Caco-2 (cell line): ENCODE measurements around the gene RNF113A. TPM values are rescaled to one million over a fixed set of nuclear protein-coding genes. Genes with fewer than 3 reads are reported as not detected.
"Not testable (repeated sequence)": the region's sequence is repeated elsewhere in the genome, so short reads cannot be mapped to it uniquely, and the experiment has no call there.

Source experiments
- BruUV-seq: library from RNA; stranded (reverse); fragments of 400-500 nt; replicated peaks from 2 replicates; lab custom pipeline; 2021; lab: Mats Ljungman, UMichigan
- CTCF ChIA-PET: fragments of 300-600 bp; sonication (Branson Sonifier 250); formaldehyde crosslinking; loops from one replicate; lab custom pipeline; 2022; ENCODE audit warnings: antibody characterized with exemption; lab: Charles Lee
- POLR2A ChIA-PET: fragments of 300-600 bp; sonication (Branson Sonifier 250); formaldehyde crosslinking; loops from one replicate; lab custom pipeline; 2022; ENCODE audit warnings: antibody characterized with exemption; lab: Charles Lee
- DNase-seq, 2 experiments: peaks; one replicate each; pipeline versions ENCODE4 v3.0.0 to v3.0.0-alpha.2; 2020 to 2022
- H3K27me3 ChIP-seq: replicated peaks from 2 replicates; pipeline ENCODE4 v1.6.0; 2011; ENCODE audit warnings: low read length; ENCODE audit not compliant: control insufficient read depth, insufficient read depth
- H3K36me3 ChIP-seq: 2 replicates; pipeline ENCODE4 v1.5.1; 2011; ENCODE audit warnings: low read length; ENCODE audit not compliant: control insufficient read depth, insufficient read depth
- H3K4me1 ChIP-seq: fragments of 250-450 bp; sonication (Bioruptor Pico); 2 replicates; pipeline ENCODE4 v1.5.1; 2020; ENCODE audit warnings: mild to moderate bottlenecking
- H3K4me3 ChIP-seq: 2 replicates; pipeline ENCODE4 v1.5.1; 2011; ENCODE audit warnings: low read depth, mild to moderate bottlenecking, control low read depth, low read length
- H3K9me3 ChIP-seq: fragments of 250-450 bp; sonication (Bioruptor Pico); 2 replicates; pipeline ENCODE4 v1.5.1; 2020; ENCODE audit warnings: mild to moderate bottlenecking, moderate library complexity
- H3K27ac Mint-ChIP-seq: one replicate; pipeline ENCODE4 v1.8.0; 2022; ENCODE audit warnings: mixed read lengths; ENCODE audit not compliant: unreplicated experiment
- H3K27me3 Mint-ChIP-seq: one replicate; pipeline ENCODE4 v1.8.0; 2022; ENCODE audit warnings: mixed read lengths; ENCODE audit not compliant: insufficient read depth, unreplicated experiment
- H3K36me3 Mint-ChIP-seq: one replicate; pipeline ENCODE4 v1.8.0; 2022; ENCODE audit warnings: mild to moderate bottlenecking, mixed read lengths; ENCODE audit not compliant: insufficient read depth, unreplicated experiment
- H3K4me1 Mint-ChIP-seq: one replicate; pipeline ENCODE4 v1.8.0; 2022; ENCODE audit warnings: low read depth, mixed read lengths; ENCODE audit not compliant: unreplicated experiment
- H3K4me3 Mint-ChIP-seq: one replicate; pipeline ENCODE4 v1.8.0; 2022; ENCODE audit warnings: mild to moderate bottlenecking, moderate library complexity, mixed read lengths; ENCODE audit not compliant: unreplicated experiment
- H3K9me3 Mint-ChIP-seq: one replicate; pipeline ENCODE4 v1.8.0; 2022; ENCODE audit warnings: mixed read lengths; ENCODE audit not compliant: unreplicated experiment
- intact Hi-C: fragments of 100-400 bp; cut with micrococcal nuclease; formaldehyde crosslinking; loops from one replicate; pipeline ENCODE4 v1.10.0; 2022; ENCODE audit not compliant: unreplicated experiment
- total RNA-seq: library from RNA; stranded (reverse); gene quantifications from 2 replicates; pipeline ENCODE4 v1.2.3, GENCODE V29; 2022
- TF ChIP-seq, protein P1 (sequence below), 2 experiments: fragments of 200-600 bp in 1 of 2; IDR thresholded peaks; 1 replicate in 1 of 2; 2 replicates in 1 of 2; pipeline versions ENCODE4 v1.5.1 to v1.8.0; 2011 to 2022; ENCODE audit warnings: antibody characterized with exemption in 1 of 2, control low read depth in 1 of 2, inconsistent platforms in 1 of 2, low read depth in 1 of 2, low read length in 1 of 2, mild to moderate bottlenecking in 1 of 2, moderate library complexity in 1 of 2; ENCODE audit not compliant: insufficient read depth in 1 of 2, severe bottlenecking in 1 of 2, unreplicated experiment in 1 of 2

Gene RNF113A
- total RNA-seq, 1 experiment from 2014 or later: 12.7 TPM

DNA sequence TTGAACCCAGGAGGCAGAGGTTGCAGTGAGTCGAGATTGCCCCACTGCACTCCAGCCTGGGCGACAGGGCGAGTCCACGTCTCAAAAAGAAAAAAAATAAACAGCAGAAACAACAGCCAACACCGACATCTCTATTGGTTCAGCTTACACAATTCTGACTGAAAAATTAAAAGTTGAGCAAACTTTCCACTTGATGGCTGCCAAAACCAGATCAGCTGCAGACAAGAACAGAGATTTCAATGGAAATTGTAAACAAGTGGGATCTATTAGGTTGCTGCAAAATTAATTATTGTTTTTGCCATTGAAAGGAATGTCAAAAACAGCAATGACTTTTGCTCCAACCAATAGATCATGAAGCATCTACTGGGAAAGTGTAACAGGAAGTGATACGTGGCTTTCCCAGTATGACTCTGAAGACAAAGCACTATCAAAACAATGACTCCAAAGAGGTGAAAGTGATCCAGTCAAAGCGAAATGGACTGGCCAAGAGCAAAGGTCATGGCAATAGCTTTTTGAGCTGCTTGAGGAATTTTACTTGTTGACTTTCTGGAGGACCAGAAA, 45.1 kb downstream of the RNF113A start:
- Histone ChIP-seq H3K9me3 (no peaks in the 10 kb centered on the region), H3K27me3 (no peaks in the 10 kb centered on the region), H3K4me3 (no peak overlapping the region), H3K4me1 (no peaks in the 10 kb centered on the region), H3K36me3 (no peaks in the 10 kb centered on the region)
- no peaks in the 10 kb centered on the region for H3K9me3 Mint-ChIP-seq
- ChIA-PET POLR2A (interaction anchor here (0.8 to 1.2 kb wide), 2 partner anchors 26 to 35 kb away, joined by 3 to 4 read pairs; partner anchors contain the start of genes RPL39 and UPF3B), CTCF (no interaction called here)
- intact Hi-C loops: loop anchor here (2.0 kb wide), 1 partner anchor 34 kb away; no protein-coding TSS in a partner anchor
- H3K4me3 Mint-ChIP-seq: no peak overlapping the region
- TF ChIP-seq, protein P1, sequence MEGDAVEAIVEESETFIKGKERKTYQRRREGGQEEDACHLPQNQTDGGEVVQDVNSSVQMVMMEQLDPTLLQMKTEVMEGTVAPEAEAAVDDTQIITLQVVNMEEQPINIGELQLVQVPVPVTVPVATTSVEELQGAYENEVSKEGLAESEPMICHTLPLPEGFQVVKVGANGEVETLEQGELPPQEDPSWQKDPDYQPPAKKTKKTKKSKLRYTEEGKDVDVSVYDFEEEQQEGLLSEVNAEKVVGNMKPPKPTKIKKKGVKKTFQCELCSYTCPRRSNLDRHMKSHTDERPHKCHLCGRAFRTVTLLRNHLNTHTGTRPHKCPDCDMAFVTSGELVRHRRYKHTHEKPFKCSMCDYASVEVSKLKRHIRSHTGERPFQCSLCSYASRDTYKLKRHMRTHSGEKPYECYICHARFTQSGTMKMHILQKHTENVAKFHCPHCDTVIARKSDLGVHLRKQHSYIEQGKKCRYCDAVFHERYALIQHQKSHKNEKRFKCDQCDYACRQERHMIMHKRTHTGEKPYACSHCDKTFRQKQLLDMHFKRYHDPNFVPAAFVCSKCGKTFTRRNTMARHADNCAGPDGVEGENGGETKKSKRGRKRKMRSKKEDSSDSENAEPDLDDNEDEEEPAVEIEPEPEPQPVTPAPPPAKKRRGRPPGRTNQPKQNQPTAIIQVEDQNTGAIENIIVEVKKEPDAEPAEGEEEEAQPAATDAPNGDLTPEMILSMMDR (IDR thresholded peaks at IDR 0.05; ENCODE audit: insufficient read depth in 1 of 2, low read depth in 1 of 2, low read length in 1 of 2, severe bottlenecking in 1 of 2, unreplicated experiment in 1 of 2): no peak
- BruUV-seq: no TSS peak
- no peaks in the 10 kb centered on the region for H3K4me1 Mint-ChIP-seq
- H3K27ac Mint-ChIP-seq: no peak overlapping the region
- DNase-seq: peak in 1 of 2 experiments; percentile 9
- H3K27me3 Mint-ChIP-seq: no peaks in the 10 kb centered on the region
- H3K36me3 Mint-ChIP-seq: peaks cover 16% of the 10 kb centered on the region

GRCh38 chrX:119824221-119824620, 47.3 kb downstream of the RNF113A start:
- H3K4me1 Mint-ChIP-seq, POLR2A ChIA-PET, intact Hi-C loops, H3K27me3 ChIP-seq, CTCF ChIA-PET, H3K27me3 Mint-ChIP-seq, H3K36me3 ChIP-seq, H3K27ac Mint-ChIP-seq, H3K4me3 Mint-ChIP-seq, BruUV-seq, H3K36me3 Mint-ChIP-seq, H3K4me3 ChIP-seq, DNase-seq, H3K9me3 ChIP-seq, H3K9me3 Mint-ChIP-seq, H3K4me1 ChIP-seq: not testable (repeated sequence)

GRCh38 chrX:119821703-119822102, 49.8 kb downstream of the RNF113A start:
- H3K9me3 Mint-ChIP-seq, intact Hi-C loops, CTCF ChIA-PET: not testable (repeated sequence)

More at GRCh38 chrX:119821703-119822102, 49.8 kb downstream of the RNF113A start:
- not testable (repeated sequence) for DNase-seq, BruUV-seq, H3K36me3 ChIP-seq, H3K27me3 Mint-ChIP-seq, H3K4me1 ChIP-seq, H3K27me3 ChIP-seq, H3K27ac Mint-ChIP-seq, H3K4me3 ChIP-seq, H3K9me3 ChIP-seq, H3K4me3 Mint-ChIP-seq, H3K36me3 Mint-ChIP-seq, H3K4me1 Mint-ChIP-seq
- POLR2A ChIA-PET: interaction anchor here (0.8 kb wide), 1 partner anchor 30 kb away, joined by 4 read pairs; the partner anchor contains the start of gene RPL39

Other genes with a start within 250 kb of the RNF113A start
- gene SEPTIN6, start 178.6 kb downstream of the RNF113A start, total RNA-seq: 11.1 and 12.1 TPM in 2 replicates
- gene SOWAHD, start 113.1 kb downstream of the RNF113A start, total RNA-seq: 2.0 and 2.2 TPM in 2 replicates
- gene RPL39, start 80.1 kb downstream of the RNF113A start, total RNA-seq: 1,700 and 1,787 TPM in 2 replicates
- gene UPF3B, start 18.8 kb downstream of the RNF113A start, total RNA-seq: 18.4 and 19.0 TPM in 2 replicates
- 82.6 and 83.6 TPM in 2 replicates for gene NDUFA1, start 99 bp upstream of the RNF113A start, total RNA-seq
- gene AKAP14, start 24.2 kb upstream of the RNF113A start, total RNA-seq: not detected in 2 replicates
- 7.2 and 9.5 TPM in 2 replicates for gene NKAP, start 72.0 kb upstream of the RNF113A start, total RNA-seq
- not detected in 2 replicates for gene RHOXF2B, start 206.0 kb upstream of the RNF113A start, total RNA-seq
- gene RHOXF1, start 244.2 kb upstream of the RNF113A start, total RNA-seq: not detected in 2 replicates